ENCODE results near the gene CFD.

CFD gene

DNA sequence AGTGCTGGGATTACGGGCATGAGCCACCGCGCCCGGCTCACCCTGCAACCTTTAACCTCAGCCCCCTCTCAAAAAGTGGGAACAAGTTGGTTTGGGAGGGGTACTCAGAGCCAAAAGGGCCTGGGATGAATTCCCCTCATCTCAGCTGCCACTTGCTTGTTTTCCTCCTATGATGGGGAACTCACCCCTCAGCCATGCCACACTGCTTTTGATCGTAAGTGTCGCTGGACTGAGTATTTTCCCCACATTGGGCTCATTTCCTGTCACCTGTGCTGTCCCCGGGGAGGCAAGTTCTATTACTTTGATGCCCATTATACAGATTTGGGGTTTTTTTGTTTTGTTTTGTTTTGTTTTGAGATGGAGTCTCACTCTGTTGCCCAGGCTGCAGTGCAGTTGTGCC lies 47.0 kb downstream of the CFD start:
- POLR2A ChIA-PET, result interaction anchor here (0.7 kb wide), 1 partner anchor 375 kb away, joined by 5 read pairs; no protein-coding TSS in a partner anchor
- Histone ChIP-seq H3K4me3 (ENCODE audit: low read depth, low read length) (no peak overlapping the region), H3K9me3 (ENCODE audit: control insufficient read depth, insufficient read depth, low read depth, low read length) (no peaks in the 10 kb centered on the region), H3K27ac (ENCODE audit: extremely low read depth, low read depth, low read length) (no peak overlapping the region), H3K36me3 (ENCODE audit: control insufficient read depth in 2 of 2, insufficient read depth in 1 of 2, low read length in 2 of 2) (no peaks in the 10 kb centered on the region; a peak in 1 of 3 replicates), H3K4me1 (ENCODE audit: control insufficient read depth, insufficient read depth, low read length) (no peaks in the 10 kb centered on the region; the same call in 1 of the 2 replicates)
- TF ChIP-seq ZNF777 (tag by site-specific recombination; IDR thresholded peaks at IDR 0.05; ENCODE audit: borderline replicate concordance) (no peak), ZNF521 (tag by site-specific recombination; IDR thresholded peaks at IDR 0.05) (no peak), ZNF350 (tag by site-specific recombination; IDR thresholded peaks at IDR 0.05) (no peak), ZSCAN16 (tag by site-specific recombination; IDR thresholded peaks at IDR 0.05) (no peak), ZNF518A (tag by site-specific recombination; conservative IDR thresholded peaks at IDR 0.05; ENCODE audit: low read depth) (no peak), ZNF664 (tag by site-specific recombination; IDR thresholded peaks at IDR 0.05) (no peak)
- TF ChIP-seq, protein P1, sequence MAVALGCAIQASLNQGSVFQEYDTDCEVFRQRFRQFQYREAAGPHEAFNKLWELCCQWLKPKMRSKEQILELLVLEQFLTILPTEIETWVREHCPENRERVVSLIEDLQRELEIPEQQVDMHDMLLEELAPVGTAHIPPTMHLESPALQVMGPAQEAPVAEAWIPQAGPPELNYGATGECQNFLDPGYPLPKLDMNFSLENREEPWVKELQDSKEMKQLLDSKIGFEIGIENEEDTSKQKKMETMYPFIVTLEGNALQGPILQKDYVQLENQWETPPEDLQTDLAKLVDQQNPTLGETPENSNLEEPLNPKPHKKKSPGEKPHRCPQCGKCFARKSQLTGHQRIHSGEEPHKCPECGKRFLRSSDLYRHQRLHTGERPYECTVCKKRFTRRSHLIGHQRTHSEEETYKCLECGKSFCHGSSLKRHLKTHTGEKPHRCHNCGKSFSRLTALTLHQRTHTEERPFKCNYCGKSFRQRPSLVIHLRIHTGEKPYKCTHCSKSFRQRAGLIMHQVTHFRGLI (tag by site-specific recombination; IDR thresholded peaks at IDR 0.05), result no peak
- CTCF ChIA-PET, result no interaction called here

DNA sequence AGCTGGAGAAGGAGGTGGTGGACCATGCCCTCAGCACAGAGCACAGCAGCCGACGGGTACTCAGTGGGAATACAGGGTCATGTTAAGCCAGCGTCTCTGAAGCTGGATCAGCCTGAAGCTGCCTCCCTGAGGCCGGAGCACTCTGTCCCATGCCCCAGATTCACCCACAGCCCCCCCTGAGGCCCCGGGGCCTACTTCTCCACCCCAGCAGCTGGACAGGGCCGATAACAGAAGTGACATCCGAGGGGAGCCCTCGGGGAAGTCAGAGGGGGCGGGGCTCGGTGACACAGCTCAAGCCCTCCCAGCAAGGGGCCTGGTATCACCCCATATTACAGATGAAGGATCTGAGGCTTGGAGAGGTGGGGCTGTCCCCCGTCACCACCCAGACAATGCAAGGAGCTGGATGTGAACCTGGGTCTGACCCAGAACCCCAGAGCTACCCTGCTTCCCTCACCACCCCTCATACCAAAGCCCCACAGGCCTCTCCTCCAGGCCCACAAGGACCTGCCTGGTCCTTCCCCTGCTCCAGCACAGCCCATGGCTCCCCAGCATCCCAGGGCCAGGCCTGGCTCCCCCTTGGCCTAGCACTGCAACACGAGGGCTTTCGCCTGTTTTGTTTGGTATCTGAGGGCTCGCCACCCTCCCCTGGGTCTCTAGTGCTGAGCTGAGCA lies 47.9 kb downstream of the CFD start:
- H3K4me1 ChIP-seq (ENCODE audit: control insufficient read depth, insufficient read depth, low read length), result no peaks in the 10 kb centered on the region; the same call in 1 of the 2 replicates
- CTCF ChIA-PET, result interaction anchor here (0.5 kb wide), 1 partner anchor 402 kb away, joined by 3 read pairs; no protein-coding TSS in a partner anchor
- POLR2A ChIA-PET, result interaction anchor here (0.8 to 2.3 kb wide), 2 partner anchors 14 to 28 kb away, joined by 3 to 13 read pairs; partner anchors contain the start of genes MED16 and RNU6-9
- H3K4me3 ChIP-seq (ENCODE audit: low read depth, low read length), result no peak overlapping the region
- H3K27ac ChIP-seq (ENCODE audit: extremely low read depth, low read depth, low read length), result no peak overlapping the region
- H3K36me3 ChIP-seq (ENCODE audit: control insufficient read depth in 2 of 2, insufficient read depth in 1 of 2, low read length in 2 of 2), result no peaks in the 10 kb centered on the region; a peak in 1 of 3 replicates
- peak; percentile 56; the same call in 1 of the 2 replicates for TF ChIP-seq ZNF16 (tag by site-specific recombination; IDR thresholded peaks at IDR 0.05; ENCODE audit: low read depth)
- TF ChIP-seq ZNF629 (tag by site-specific recombination; IDR thresholded peaks at IDR 0.05), result no peak
- no peak for TF ChIP-seq PRDM1 (tag by site-specific recombination; IDR thresholded peaks at IDR 0.05)
- TF ChIP-seq OVOL3 (tag by site-specific recombination; IDR thresholded peaks at IDR 0.05), result no peak
- TF ChIP-seq ZNF791 (tag by site-specific recombination; IDR thresholded peaks at IDR 0.05), result no peak
- no peak for TF ChIP-seq ZNF2 (tag by site-specific recombination; IDR thresholded peaks at IDR 0.05)
- H3K9me3 ChIP-seq (ENCODE audit: control insufficient read depth, insufficient read depth, low read depth, low read length), result no peaks in the 10 kb centered on the region
